ENCODE data around the gene C8G.

DNA sequence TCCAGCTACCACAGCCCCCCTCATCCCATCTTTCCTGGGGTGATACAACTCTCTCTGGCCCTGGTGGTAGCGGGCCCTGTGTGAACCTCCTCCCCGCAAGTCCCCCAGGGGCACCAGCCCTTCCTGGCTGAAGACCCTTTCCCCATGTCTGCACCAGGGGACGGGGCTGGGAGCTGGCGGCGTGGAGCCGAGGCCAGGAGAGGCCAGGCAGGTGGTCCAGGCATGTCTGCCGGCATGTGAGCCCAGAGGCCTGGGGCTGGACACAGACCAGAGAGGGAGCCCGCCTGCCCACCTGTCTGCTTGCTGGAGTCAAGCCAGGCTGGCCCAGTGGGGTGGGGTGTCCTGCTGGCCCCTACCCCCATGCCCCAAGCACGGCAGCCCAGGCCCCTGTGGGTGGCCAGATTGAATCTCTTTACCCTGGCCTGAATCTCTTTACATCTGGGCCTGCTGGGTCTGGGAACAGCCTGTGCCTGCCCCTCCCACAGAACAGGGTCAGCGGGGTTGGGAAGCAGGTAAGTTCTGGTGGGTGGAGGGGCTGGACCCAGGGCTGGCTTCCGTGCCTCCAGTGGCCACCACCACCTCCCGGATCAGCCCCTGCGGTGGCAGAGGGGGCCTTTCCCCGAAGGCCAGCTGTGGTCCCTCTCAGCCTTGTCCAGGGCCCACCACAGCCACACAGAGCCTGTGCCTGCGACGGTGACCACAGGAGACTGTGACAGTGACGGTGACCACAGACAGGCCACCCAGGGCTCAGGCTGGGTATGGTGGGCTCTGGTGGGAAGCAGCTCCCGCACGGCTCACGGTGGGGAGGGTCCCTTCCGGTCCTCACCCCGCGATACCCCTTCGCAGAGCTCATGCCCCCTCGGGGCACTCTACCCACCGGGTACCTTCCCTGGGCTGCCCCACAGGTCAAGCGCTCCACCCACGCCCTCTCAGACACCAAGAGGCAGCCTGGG is 14.1 kb downstream of the C8G start:
- TF ChIP-seq CTCF (IDR thresholded peaks at IDR 0.05 in 4 of 5, conservative IDR thresholded peaks at IDR 0.05 in 1 of 5) (no peak), POLR2A (IDR thresholded peaks at IDR 0.05) (no peak)
